ENCODE measurements around the gene TRNT1. TPM values are rescaled to one million over a fixed set of nuclear protein-coding genes. Genes with fewer than 3 reads are reported as not detected.

TRNT1 gene
- total RNA-seq, 1 experiment from 2014 or later, result 31.0 TPM

DNA sequence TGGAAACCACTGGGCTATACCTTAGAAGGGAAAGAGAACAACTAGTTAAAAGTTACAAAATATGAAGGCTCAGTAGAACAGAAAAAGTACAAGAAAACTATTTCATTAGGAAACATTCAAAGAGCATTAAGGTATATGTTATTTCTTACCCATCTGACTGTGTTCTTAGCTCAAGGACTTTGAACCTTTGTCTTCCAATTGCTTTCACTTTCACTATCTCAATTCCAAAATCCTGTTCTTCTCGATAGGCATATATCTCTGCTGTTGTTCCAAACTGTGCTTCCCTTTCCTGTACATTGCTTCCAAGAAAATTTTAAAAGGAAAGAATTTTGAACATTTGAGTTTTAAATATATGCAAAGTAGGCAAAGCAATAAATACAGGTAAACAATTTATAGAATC is 45.9 kb downstream of the TRNT1 start:
- H2AFZ ChIP-seq (ENCODE audit: low read length), result no peak overlapping the region
- H4K20me1 ChIP-seq (ENCODE audit: insufficient read depth, low read depth, low read length), result no peaks in the 10 kb centered on the region
- DNase-seq, result no peak
- H3K4me1 ChIP-seq (ENCODE audit: low read length), result no peaks in the 10 kb centered on the region
- no peak overlapping the region for H3K27ac ChIP-seq (ENCODE audit: low read length)
- peaks cover 30% of the 10 kb centered on the region; the same call in 1 of the 2 replicates for H3K36me3 ChIP-seq (ENCODE audit: insufficient read depth, low read length)
- no peaks in the 10 kb centered on the region for H3K9me3 ChIP-seq (ENCODE audit: low read length)
- H3K27me3 ChIP-seq (ENCODE audit: low read length), result no peaks in the 10 kb centered on the region
- no peak overlapping the region for H3K9ac ChIP-seq (ENCODE audit: low read length)
- no peak overlapping the region for H3K4me2 ChIP-seq (ENCODE audit: low read depth, low read length, poor library complexity, severe bottlenecking)
- peaks cover 24% of the 10 kb centered on the region for H3K79me2 ChIP-seq (ENCODE audit: low read length)
- no peaks in the 10 kb centered on the region for H3K9me2 ChIP-seq (replicated peaks; ENCODE audit: insufficient read depth, low read length)
- H3K4me3 ChIP-seq (ENCODE audit: low read length), result no peak overlapping the region

DNA sequence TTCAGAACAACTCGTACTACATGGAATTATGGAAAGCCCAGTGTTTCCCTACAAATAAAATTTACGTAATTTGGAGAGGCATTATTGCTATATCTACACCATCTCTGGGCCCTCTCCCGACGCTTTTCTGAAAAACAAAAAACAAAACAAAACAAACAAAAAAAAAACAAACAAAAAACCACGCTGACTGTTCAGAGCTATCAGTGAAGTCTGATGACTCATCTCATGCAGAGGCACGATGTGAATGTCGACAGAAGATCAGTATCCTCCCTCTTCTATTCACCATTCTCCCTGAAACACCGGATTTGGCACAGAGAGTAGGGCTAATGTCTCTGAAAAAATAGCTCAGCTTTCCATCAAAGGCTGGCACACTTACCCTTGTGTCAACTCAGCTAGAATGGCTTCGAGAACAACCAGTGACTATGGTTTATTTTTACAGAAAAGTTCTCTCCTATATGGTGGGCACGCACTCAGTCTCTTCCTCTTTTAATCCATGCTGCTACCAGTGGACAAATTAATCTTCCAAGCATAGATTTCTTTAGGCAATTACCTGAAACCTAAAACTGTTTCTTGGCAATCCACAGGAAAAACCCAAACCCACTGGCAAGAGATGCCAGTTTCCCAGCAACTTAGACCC is 51.2 kb downstream of the TRNT1 start:
- H3K4me3 ChIP-seq (ENCODE audit: low read length), result peak overlapping the region; percentile 84
- no peak overlapping the region for H3K27ac ChIP-seq (ENCODE audit: low read length)

DNA sequence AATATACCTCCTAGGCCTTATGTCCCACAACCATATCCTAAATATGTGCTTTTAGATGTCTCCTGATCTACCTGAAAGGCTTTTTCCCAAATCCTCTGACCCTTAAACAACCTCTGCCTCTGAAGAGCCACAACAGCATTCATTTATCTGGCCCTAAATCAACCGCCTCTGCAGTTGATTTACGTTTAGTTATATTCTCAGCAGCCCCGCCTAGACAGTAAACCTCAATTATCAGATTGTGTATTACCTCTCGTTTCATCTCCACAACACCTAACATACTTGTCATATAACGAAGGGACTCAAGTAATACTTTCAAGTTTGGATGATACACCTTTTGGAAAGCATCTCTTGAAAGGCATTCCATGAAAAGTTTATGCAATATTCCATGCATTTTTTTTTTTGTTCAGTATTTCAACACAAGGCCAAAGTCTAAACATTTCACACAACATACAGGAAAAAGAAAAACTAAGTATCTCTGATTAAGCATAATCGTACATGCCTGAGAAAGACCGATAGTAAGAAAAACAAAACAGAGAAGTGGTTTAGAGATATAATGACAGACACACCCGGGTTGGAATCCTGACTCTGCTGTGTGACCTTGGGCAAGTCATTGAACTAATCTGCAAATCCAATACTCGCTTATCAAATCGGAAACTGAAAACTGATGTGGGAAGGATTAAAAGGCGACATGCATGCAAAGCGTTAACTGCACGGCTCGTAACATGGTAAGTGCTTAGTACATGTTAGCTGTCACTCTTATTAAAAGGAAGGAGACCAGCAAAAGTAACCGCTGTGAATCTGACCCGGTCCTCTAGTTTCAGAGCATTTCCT is 52.0 kb downstream of the TRNT1 start:
- H3K9me3 ChIP-seq (ENCODE audit: low read length), result no peaks in the 10 kb centered on the region
- no peak overlapping the region for H3K27ac ChIP-seq (ENCODE audit: low read length)
- H3K27me3 ChIP-seq (ENCODE audit: low read length), result no peaks in the 10 kb centered on the region
- no peak for DNase-seq
- peaks cover 11% of the 10 kb centered on the region; the same call in 1 of the 2 replicates for H4K20me1 ChIP-seq (ENCODE audit: insufficient read depth, low read depth, low read length)
- H3K79me2 ChIP-seq (ENCODE audit: low read length), result peaks cover 43% of the 10 kb centered on the region
- H3K4me2 ChIP-seq (ENCODE audit: low read depth, low read length, poor library complexity, severe bottlenecking), result peak overlapping the region; percentile 90
- peaks cover 3% of the 10 kb centered on the region; the same call in 1 of the 2 replicates for H3K36me3 ChIP-seq (ENCODE audit: insufficient read depth, low read length)
- peak overlapping the region; percentile 84 for H3K4me3 ChIP-seq (ENCODE audit: low read length)
- H3K9ac ChIP-seq (ENCODE audit: low read length), result peak overlapping the region; percentile 82
- H3K9me2 ChIP-seq (replicated peaks; ENCODE audit: insufficient read depth, low read length), result no peaks in the 10 kb centered on the region
- peaks cover 15% of the 10 kb centered on the region for H3K4me1 ChIP-seq (ENCODE audit: low read length)
- H2AFZ ChIP-seq (ENCODE audit: low read length), result peak overlapping the region; percentile 82

More for the DNA sequence above, 51.2 kb downstream of the TRNT1 start:
- Histone ChIP-seq H3K9ac (ENCODE audit: low read length) (peak overlapping the region; percentile 82), H3K36me3 (ENCODE audit: insufficient read depth, low read length) (peaks cover 3% of the 10 kb centered on the region; the same call in 1 of the 2 replicates), H3K4me2 (ENCODE audit: low read depth, low read length, poor library complexity, severe bottlenecking) (peak overlapping the region; percentile 90), H3K9me3 (ENCODE audit: low read length) (no peaks in the 10 kb centered on the region), H3K27me3 (ENCODE audit: low read length) (no peaks in the 10 kb centered on the region), H2AFZ (ENCODE audit: low read length) (no peak overlapping the region), H4K20me1 (ENCODE audit: insufficient read depth, low read depth, low read length) (peaks cover 11% of the 10 kb centered on the region; the same call in 1 of the 2 replicates), H3K4me1 (ENCODE audit: low read length) (peaks cover 15% of the 10 kb centered on the region), H3K79me2 (ENCODE audit: low read length) (peaks cover 43% of the 10 kb centered on the region), H3K9me2 (replicated peaks; ENCODE audit: insufficient read depth, low read length) (no peaks in the 10 kb centered on the region)
- no peak for DNase-seq

DNA sequence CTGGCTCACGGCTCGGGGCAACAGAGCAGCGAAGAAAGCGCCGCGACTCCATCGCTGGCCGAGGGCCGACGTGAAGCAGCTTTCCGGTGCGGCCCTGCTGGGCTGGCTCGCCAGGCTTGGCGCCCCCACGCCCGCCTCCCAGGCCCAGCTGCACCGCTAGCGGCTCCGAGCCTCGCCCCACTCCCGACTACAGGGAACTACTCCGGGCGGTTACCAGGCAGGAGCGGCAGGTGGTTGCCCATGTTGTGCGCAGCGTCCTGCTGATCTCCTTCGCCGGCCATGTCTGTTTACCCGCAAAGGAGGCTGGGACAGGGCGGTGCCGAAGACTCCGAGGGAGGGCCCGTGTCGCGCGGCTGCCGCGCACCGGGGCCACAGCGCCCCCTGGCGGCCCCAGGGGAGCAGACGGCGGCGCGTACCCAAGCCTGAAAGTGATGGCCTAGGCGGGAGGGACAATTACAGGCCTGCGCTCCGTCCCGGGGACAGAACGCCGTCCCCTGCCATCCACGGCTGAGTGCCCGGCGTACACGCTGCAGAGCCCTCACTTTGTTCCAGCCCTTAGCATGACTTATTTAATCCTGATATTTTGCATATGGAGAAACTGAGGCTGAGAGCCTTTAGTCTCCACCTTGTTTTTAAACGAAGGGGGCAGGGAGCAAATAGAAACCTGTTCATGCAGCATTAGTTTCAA is 52.8 kb downstream of the TRNT1 start, which contains the start of gene CRBN:
Gene CRBN (minus strand): TSS at position 285 of the 688 bp plus-strand sequence. CDS start 4 bp downstream, at position 281.
- H3K79me2 ChIP-seq (ENCODE audit: low read length), result peaks cover 43% of the 10 kb centered on the region
- no peaks in the 10 kb centered on the region for H3K9me2 ChIP-seq (replicated peaks; ENCODE audit: insufficient read depth, low read length)
- H3K4me1 ChIP-seq (ENCODE audit: low read length), result peaks cover 15% of the 10 kb centered on the region
- peaks cover 11% of the 10 kb centered on the region; the same call in 1 of the 2 replicates for H4K20me1 ChIP-seq (ENCODE audit: insufficient read depth, low read depth, low read length)
- peak within 1 kb of the TSS; percentile 84 for H3K4me3 ChIP-seq (ENCODE audit: low read length)
- no peak within 1 kb of the TSS for H3K27ac ChIP-seq (ENCODE audit: low read length)
- peak within 1 kb of the TSS; percentile 82 for H3K9ac ChIP-seq (ENCODE audit: low read length)
- no peaks in the 10 kb centered on the region for H3K9me3 ChIP-seq (ENCODE audit: low read length)
- H3K36me3 ChIP-seq (ENCODE audit: insufficient read depth, low read length), result no peaks in the 10 kb centered on the region
- DNase-seq, result peak; percentile 95
- H2AFZ ChIP-seq (ENCODE audit: low read length), result peak within 1 kb of the TSS; percentile 82
- peak within 1 kb of the TSS; percentile 90 for H3K4me2 ChIP-seq (ENCODE audit: low read depth, low read length, poor library complexity, severe bottlenecking)
- H3K27me3 ChIP-seq (ENCODE audit: low read length), result no peaks in the 10 kb centered on the region

DNA sequence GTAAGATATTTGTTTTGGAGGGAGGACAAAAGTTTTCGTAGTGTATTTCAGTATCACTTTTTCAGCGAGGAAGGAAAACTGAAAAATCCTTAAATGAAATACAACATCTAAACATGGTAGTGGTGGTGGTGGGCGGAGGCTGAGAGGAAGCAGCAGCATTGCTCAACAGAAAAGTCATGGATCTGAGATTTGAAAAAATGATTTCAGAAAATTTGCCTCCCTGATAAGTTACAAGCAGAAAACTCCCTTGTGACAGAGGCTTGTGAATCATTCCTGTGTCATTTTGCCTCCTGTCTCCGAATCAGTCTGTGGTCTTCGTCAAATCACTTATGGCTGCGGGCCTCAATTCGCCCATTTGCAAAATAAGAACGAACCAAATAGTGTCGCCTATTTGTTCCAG is 53.7 kb downstream of the TRNT1 start:
- Histone ChIP-seq H4K20me1 (ENCODE audit: insufficient read depth, low read depth, low read length) (peaks cover 11% of the 10 kb centered on the region; the same call in 1 of the 2 replicates), H2AFZ (ENCODE audit: low read length) (no peak overlapping the region)
- DNase-seq, result no peak

DNA sequence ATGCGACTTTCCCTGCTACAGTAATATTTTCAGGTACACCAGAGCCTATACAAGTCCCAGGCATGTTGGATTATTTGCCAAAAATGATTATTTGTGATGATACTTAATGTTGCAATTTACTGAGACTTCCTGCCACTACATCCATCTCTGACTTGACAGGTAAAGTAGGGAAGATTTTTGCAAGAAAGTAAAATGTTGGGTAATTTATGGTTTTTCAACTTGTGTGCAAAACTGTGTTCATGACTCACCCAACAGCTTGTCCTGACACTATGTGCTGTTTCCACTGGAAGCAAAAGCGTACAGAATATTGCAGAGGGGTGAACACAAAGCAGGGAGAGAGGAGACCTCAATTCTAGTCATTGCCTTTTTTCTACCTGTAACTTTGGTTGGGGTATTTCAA is 58.1 kb downstream of the TRNT1 start:
- Histone ChIP-seq H3K36me3 (ENCODE audit: insufficient read depth, low read length) (no peaks in the 10 kb centered on the region), H3K9me2 (replicated peaks; ENCODE audit: insufficient read depth, low read length) (no peaks in the 10 kb centered on the region), H3K4me3 (ENCODE audit: low read length) (no peak overlapping the region), H3K4me1 (ENCODE audit: low read length) (peaks cover 2% of the 10 kb centered on the region), H2AFZ (ENCODE audit: low read length) (no peak overlapping the region), H4K20me1 (ENCODE audit: insufficient read depth, low read depth, low read length) (no peaks in the 10 kb centered on the region), H3K27ac (ENCODE audit: low read length) (no peak overlapping the region), H3K9me3 (ENCODE audit: low read length) (no peaks in the 10 kb centered on the region), H3K9ac (ENCODE audit: low read length) (no peak overlapping the region), H3K4me2 (ENCODE audit: low read depth, low read length, poor library complexity, severe bottlenecking) (no peak overlapping the region), H3K27me3 (ENCODE audit: low read length) (no peaks in the 10 kb centered on the region), H3K79me2 (ENCODE audit: low read length) (no peaks in the 10 kb centered on the region)
- DNase-seq, result peak; percentile 19

More for the DNA sequence above, 53.7 kb downstream of the TRNT1 start:
- H3K9me3 ChIP-seq (ENCODE audit: low read length), result no peaks in the 10 kb centered on the region
- peaks cover 15% of the 10 kb centered on the region for H3K4me1 ChIP-seq (ENCODE audit: low read length)
- H3K27me3 ChIP-seq (ENCODE audit: low read length), result no peaks in the 10 kb centered on the region
- H3K36me3 ChIP-seq (ENCODE audit: insufficient read depth, low read length), result no peaks in the 10 kb centered on the region
- H3K9ac ChIP-seq (ENCODE audit: low read length), result no peak overlapping the region
- H3K79me2 ChIP-seq (ENCODE audit: low read length), result peaks cover 40% of the 10 kb centered on the region
- no peak overlapping the region for H3K4me3 ChIP-seq (ENCODE audit: low read length)
- H3K4me2 ChIP-seq (ENCODE audit: low read depth, low read length, poor library complexity, severe bottlenecking), result no peak overlapping the region
- H3K27ac ChIP-seq (ENCODE audit: low read length), result no peak overlapping the region
- H3K9me2 ChIP-seq (replicated peaks; ENCODE audit: insufficient read depth, low read length), result no peaks in the 10 kb centered on the region

DNA sequence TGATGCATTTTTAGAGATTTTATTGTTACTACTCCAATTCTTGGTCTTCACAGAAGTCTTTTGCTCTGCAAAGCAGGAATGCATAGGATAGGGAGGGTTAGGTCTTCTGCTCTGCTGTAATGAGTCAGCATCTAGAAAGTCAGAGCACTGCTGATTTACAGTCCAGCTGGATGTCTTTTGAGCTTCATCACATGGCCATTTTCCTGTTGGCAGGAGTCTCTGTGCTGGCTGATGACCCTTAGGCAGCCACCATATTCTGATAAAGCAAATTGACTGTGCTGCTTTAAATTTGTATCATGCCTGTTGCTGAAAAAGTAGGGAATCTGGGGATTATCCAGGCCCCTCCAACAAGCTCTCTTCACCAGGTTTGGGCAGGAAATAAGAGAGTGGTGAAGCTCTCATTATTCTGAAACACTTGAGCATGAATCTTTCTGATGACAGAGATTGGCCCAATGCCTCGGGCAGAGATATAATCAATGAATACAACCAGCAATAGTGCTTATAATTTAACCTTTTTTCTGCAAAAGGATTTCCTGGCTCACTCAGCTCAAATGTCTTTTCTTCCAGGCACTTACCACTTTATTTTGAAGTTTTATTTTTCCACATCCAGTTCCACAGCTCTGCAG is 62.5 kb downstream of the TRNT1 start:
- no peak for DNase-seq
- H3K9ac ChIP-seq (ENCODE audit: low read length), result no peak overlapping the region
- no peak overlapping the region for H3K27ac ChIP-seq (ENCODE audit: low read length)
- H4K20me1 ChIP-seq (ENCODE audit: insufficient read depth, low read depth, low read length), result no peaks in the 10 kb centered on the region
- H3K9me3 ChIP-seq (ENCODE audit: low read length), result no peaks in the 10 kb centered on the region
- H3K9me2 ChIP-seq (replicated peaks; ENCODE audit: insufficient read depth, low read length), result no peaks in the 10 kb centered on the region
- H3K79me2 ChIP-seq (ENCODE audit: low read length), result no peaks in the 10 kb centered on the region
- no peaks in the 10 kb centered on the region for H3K27me3 ChIP-seq (ENCODE audit: low read length)
- no peaks in the 10 kb centered on the region for H3K4me1 ChIP-seq (ENCODE audit: low read length)
- no peaks in the 10 kb centered on the region for H3K36me3 ChIP-seq (ENCODE audit: insufficient read depth, low read length)
- no peak overlapping the region for H3K4me2 ChIP-seq (ENCODE audit: low read depth, low read length, poor library complexity, severe bottlenecking)
- H3K4me3 ChIP-seq (ENCODE audit: low read length), result no peak overlapping the region
- no peak overlapping the region for H2AFZ ChIP-seq (ENCODE audit: low read length)
